Motor neuron (in vitro differentiated cells): ENCODE measurements around the gene ADAM23. TPM values are rescaled to one million over a fixed set of nuclear protein-coding genes. Genes with fewer than 3 reads are reported as not detected.
A peak's percentile ranks its signal among the peaks of the same experiment; 100 is the strongest.

ENCODE experiments used
- ATAC-seq, 8 experiments: fragments of 200-7000 bp; cut with Tn5 transposase; replicated peaks in 6 of 8; 2 replicates each; pipeline ENCODE4 v1.8.0; 2021; ENCODE audit warnings: mild to moderate bottlenecking in 8 of 8, moderate library complexity in 8 of 8
- H3K27ac ChIP-seq, 2 donors: fragments of 250-450 bp; sonication (Bioruptor Pico); 2 replicates each; pipeline ENCODE4 v1.9.0; 2021; ENCODE audit warnings: antibody characterized with exemption in 2 of 2, mild to moderate bottlenecking in 2 of 2, moderate library complexity in 1 of 2
- H3K4me1 ChIP-seq, 2 donors: fragments of 250-450 bp; sonication (Bioruptor Pico); replicated peaks in 1 of 2; 2 replicates each; pipeline ENCODE4 v1.6.1; 2021; ENCODE audit warnings: antibody characterized with exemption in 2 of 2, mild to moderate bottlenecking in 2 of 2, moderate library complexity in 1 of 2
- H3K4me3 ChIP-seq, 5 donors: fragments of 250-450 bp; sonication (Bioruptor Pico); 2 replicates each; pipeline ENCODE4 v1.9.0; 2021; ENCODE audit warnings: antibody characterized with exemption in 5 of 5, mild to moderate bottlenecking in 5 of 5, moderate library complexity in 4 of 5
- WGBS, 10 experiments: fragments of 450-650 bp; shearing (Covaris generic); methylation state at CpG; one replicate each; pipeline ENCODE4 v1.0.0; 2022; 5-methylcytosine and 5-hydroxymethylcytosine counted together
- in situ Hi-C, 9 experiments: fragments of 400-800 bp; cut with MboI; loops; one replicate each; pipeline ENCODE4 v1.15.0; 2021; ENCODE audit warnings: low sequenced_read_pairs in 9 of 9, low pct_unique_long_range_greater_than_20kb in 2 of 9; ENCODE audit not compliant: unreplicated experiment in 9 of 9
- total RNA-seq, 8 experiments: library from RNA; unstranded; fragments of 300-600 nt; gene quantifications; 2 replicates each; pipeline versions ENCODE4 v1.2.3 to v1.2.4, GENCODE V29; 2022

The ADAM23 gene
- total RNA-seq, 8 experiments from 2014 or later = 3.2 to 44.4 (median 16.6) TPM

DNA sequence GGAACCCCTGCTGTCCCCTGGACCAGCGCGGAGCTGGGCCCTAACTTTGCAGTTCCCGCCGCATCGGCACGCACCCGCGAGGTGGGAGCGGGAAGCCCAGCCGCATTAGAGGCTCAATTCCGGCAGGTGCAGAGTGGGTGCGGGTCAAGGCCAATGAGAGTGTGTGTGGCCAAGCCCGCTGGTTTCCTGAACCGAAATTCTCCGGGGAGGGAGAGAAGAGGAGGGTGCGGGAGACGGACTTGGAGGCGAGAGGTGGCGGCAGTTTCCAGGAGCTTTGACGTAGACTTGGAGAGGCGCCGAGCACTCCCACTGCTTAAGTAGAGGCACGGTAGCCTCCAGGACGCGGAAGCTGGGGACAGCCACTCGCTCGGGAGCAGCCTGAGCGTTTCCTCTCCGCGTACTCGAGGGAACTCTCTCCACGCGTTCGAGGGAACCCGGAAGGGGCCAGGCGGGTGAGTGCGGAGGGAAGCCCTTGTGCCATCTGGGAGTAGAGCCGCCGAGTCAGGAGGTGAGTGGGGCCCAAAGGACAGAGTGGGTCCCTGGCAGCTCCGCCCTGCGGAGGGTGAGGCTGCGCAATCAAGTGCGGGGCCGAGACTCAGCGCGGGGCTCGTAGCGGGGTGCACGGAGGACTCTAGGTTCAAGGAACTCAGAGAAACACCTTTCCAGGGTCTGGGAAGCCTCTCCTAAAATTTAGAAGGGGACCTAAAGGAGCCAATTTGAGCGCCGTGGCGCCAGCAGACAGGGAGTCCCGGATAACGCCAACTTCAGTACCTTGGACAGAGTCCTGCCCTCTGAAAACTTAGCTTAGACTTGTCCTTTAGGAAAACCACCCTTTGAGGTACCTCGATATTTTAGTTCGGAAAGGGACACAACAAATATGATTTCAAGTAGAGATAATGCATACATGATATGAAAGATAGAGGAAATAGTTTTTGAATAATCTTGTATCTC, 199.0 kb downstream of the ADAM23 start, which contains the start of gene FAM237A:
TSS of gene FAM237A (plus strand) at position 413 of the 951 bp plus-strand sequence. CDS start 1,750 bp downstream, outside the sequence.
- peak within 1 kb of the TSS; percentile 17 to 29 (median 21) for H3K4me3 ChIP-seq
- 0 to 60% (median 3%) methylated on average over 1 to 26 of the region's 56 CpGs; no CpG with 5 or more reads in 1 of the 10 experiments for WGBS, 10 experiments
- ATAC-seq = peak; percentile 65 to 89 (median 74)
- H3K27ac ChIP-seq = no peak within 1 kb of the TSS
- peaks cover 3 to 4% of the 10 kb centered on the region in 2 donors for H3K4me1 ChIP-seq
- in situ Hi-C loops = no loop called here

- WGBS, 10 experiments = 8 to 100% (median 58%) methylated on average over 1 of the region's 1 CpG
- in situ Hi-C loops = no loop called here
- no peak for ATAC-seq
- Histone ChIP-seq H3K4me3 (no peak overlapping the region), H3K27ac (no peak overlapping the region), H3K4me1 (no peaks in the 10 kb centered on the region)
Observed at GRCh38 chr2:206647985-206648384, 204.7 kb downstream of the ADAM23 start.

DNA sequence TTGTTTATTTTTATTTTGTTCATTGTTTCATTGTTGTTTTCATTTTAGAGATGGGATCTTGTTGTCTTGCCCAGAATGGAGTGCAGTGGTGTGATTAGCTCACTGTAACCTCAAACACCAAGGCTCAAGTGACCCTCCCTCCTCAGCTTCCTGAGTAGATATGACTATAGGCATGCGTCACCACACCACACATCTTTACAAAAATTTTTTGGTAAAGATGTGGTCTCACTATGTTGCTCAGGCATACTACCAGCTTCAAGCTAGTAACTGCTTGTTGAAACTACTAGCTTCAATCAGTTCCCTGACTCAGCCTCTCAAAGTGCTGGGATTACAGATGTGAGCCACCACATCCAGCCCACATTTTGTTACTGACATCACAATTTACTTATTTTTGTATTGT, 213.8 kb downstream of the ADAM23 start:
- Histone ChIP-seq H3K4me3 (no peak overlapping the region), H3K4me1 (no peaks in the 10 kb centered on the region), H3K27ac (no peak overlapping the region)
- 71 to 100% (median 100%) methylated on average over 1 of the region's 1 CpG; no CpG with 5 or more reads in 4 of the 10 experiments for WGBS, 10 experiments
- in situ Hi-C loops = no loop called here
- ATAC-seq = no peak

GRCh38 chr2:206665251-206665650, 221.9 kb downstream of the ADAM23 start:
- 10 to 100% (median 80%) methylated on average over 1 to 3 of the region's 3 CpGs; no CpG with 5 or more reads in 1 of the 10 experiments for WGBS, 10 experiments
- Histone ChIP-seq H3K4me1 (no peaks in the 10 kb centered on the region), H3K27ac (no peak overlapping the region), H3K4me3 (no peak overlapping the region)
- in situ Hi-C loops = no loop called here
- ATAC-seq = no peak

Other genes starting within 250 kb of the ADAM23 start
- gene ZDBF2, start 168.9 kb upstream of the ADAM23 start, total RNA-seq = 10 to 100 TPM; 10.7 to 52.4 (median 24.6) TPM
- 10 to 100 TPM in 1 of 8 experiments, 1 to 10 TPM in 1, under 1 TPM in 1, not detected in 5; 0.33 to 10.3 (median 7.3) TPM for gene FAM237A, start 199.0 kb downstream of the ADAM23 start, total RNA-seq